Panc1 (cell line): Measurements from ENCODE around the gene CHCHD10. TPM values are rescaled to one million over a fixed set of nuclear protein-coding genes. Genes with fewer than 3 reads are reported as not detected.
A peak's percentile ranks its signal among the peaks of the same experiment; 100 is the strongest.

Experiments used
- ATAC-seq: fragments of 200-7000 bp; cut with Tn5 transposase; 2 replicates; pipeline ENCODE4 v1.9.1; 2020; ENCODE audit warnings: mild to moderate bottlenecking, moderate library complexity
- BruUV-seq: library from RNA; stranded (reverse); fragments of 400-500 nt; replicated peaks from 2 replicates; lab custom pipeline; 2021; lab: Mats Ljungman, UMichigan
- CTCF ChIA-PET: fragments of 300-600 bp; sonication (Branson Sonifier 250); formaldehyde crosslinking; loops from one replicate; lab custom pipeline; 2022; ENCODE audit warnings: antibody characterized with exemption; lab: Charles Lee
- POLR2A ChIA-PET: fragments of 300-600 bp; sonication (Branson Sonifier 250); formaldehyde crosslinking; loops from one replicate; lab custom pipeline; 2022; ENCODE audit warnings: antibody characterized with exemption; lab: Charles Lee
- DNase-seq: peaks from one replicate; pipeline ENCODE4 v3.0.0-alpha.2; 2010; ENCODE audit warnings: low read depth, low spot score
- H3K27ac ChIP-seq: 2 replicates; pipeline ENCODE4 v1.5.1; 2011; ENCODE audit warnings: mild to moderate bottlenecking, low read length, inconsistent platforms
- H3K27me3 ChIP-seq: fragments of 200-500 bp; sonication (Bioruptor generic); 2 replicates; pipeline ENCODE4 v1.6.0; 2014; ENCODE audit warnings: low read length, inconsistent platforms; ENCODE audit not compliant: control insufficient read depth, insufficient read depth
- H3K36me3 ChIP-seq: fragments of 200-500 bp; sonication (Bioruptor generic); 2 replicates; pipeline ENCODE4 v1.5.1; 2014; ENCODE audit warnings: inconsistent platforms, mild to moderate bottlenecking, low read length, moderate library complexity; ENCODE audit not compliant: control insufficient read depth, insufficient read depth
- H3K4me1 ChIP-seq: 2 replicates; pipeline ENCODE4 v1.5.1; 2011; ENCODE audit warnings: inconsistent platforms, mild to moderate bottlenecking, low read length, moderate library complexity; ENCODE audit not compliant: control insufficient read depth, insufficient read depth
- H3K4me3 ChIP-seq, 2 experiments: 2 replicates each; pipeline ENCODE4 v1.5.1; 2011 to 2012; ENCODE audit warnings: low read depth in 2 of 2, low read length in 2 of 2, mild to moderate bottlenecking in 2 of 2, inconsistent platforms in 1 of 2, moderate library complexity in 1 of 2
- H3K9me3 ChIP-seq: fragments of 200-500 bp; sonication (Bioruptor generic); 2 replicates; pipeline ENCODE4 v1.5.1; 2014; ENCODE audit warnings: low read depth, mild to moderate bottlenecking, inconsistent platforms, low read length, moderate library complexity; ENCODE audit not compliant: control insufficient read depth, insufficient read depth
- POLR2AphosphoS5 ChIP-seq: IDR thresholded peaks from 2 replicates; pipeline ENCODE4 v1.6.1; 2012; ENCODE audit warnings: mild to moderate bottlenecking, low read depth, low read length, moderate library complexity
- SIN3A ChIP-seq: IDR thresholded peaks from 2 replicates; pipeline ENCODE4 v1.6.1; 2012; ENCODE audit warnings: low read depth, mild to moderate bottlenecking, low read length, moderate library complexity, borderline replicate concordance; ENCODE audit not compliant: insufficient read depth
- TCF7L2 ChIP-seq: IDR thresholded peaks from 2 replicates; pipeline ENCODE4 v1.6.1; 2011; ENCODE audit warnings: mild to moderate bottlenecking, low read depth, low read length, inconsistent platforms
- in situ Hi-C: cut with HindIII; loops from 2 replicates; pipeline ENCODE4 v1.10.0; 2016; ENCODE audit warnings: low sequenced_read_pairs, low pct_unique_long_range_greater_than_20kb
- intact Hi-C: fragments of 100-400 bp; cut with micrococcal nuclease; formaldehyde crosslinking; loops from one replicate; pipeline ENCODE4 v1.10.0; 2022; ENCODE audit not compliant: unreplicated experiment
- total RNA-seq: library from RNA; stranded (reverse); gene quantifications from one replicate; pipeline ENCODE4 v1.2.1, GENCODE V29; 2021; ENCODE audit not compliant: unreplicated experiment
- TF ChIP-seq, protein P1 (sequence below), 2 experiments: IDR thresholded peaks; 2 replicates each; pipeline ENCODE4 v1.6.1; 2011 to 2012; ENCODE audit warnings: low read depth in 2 of 2, control low read depth in 1 of 2, low read length in 1 of 2, mild to moderate bottlenecking in 1 of 2, moderate library complexity in 1 of 2; ENCODE audit not compliant: insufficient read depth in 1 of 2
- TF ChIP-seq, protein P2 (sequence below): fragments of 450-650 bp; IDR thresholded peaks from 2 replicates; pipeline ENCODE4 v1.5.1; 2017; ENCODE audit warnings: mild to moderate bottlenecking

CHCHD10 gene
- total RNA-seq, 1 experiment from 2014 or later: 84.4 TPM

DNA sequence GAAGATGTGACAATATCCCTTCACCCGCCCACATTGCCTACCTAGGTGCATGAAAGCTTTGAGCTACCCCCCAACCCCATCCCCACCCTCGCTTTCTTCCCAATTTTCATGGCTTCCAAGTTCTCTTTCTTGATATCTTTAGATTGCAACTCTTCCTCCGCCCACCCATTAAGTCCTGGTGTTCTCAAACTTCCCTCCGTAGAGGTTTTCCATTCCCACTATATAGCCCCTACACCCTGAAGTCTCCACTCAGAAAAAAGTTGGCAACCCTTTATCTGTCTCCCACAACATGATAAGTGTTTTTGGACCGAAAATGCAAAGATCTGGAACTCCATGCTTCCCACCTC lies 17.4 kb downstream of the CHCHD10 start:
- H3K36me3 ChIP-seq: peaks cover 7% of the 10 kb centered on the region; the same call in 1 of the 2 replicates
- no peaks in the 10 kb centered on the region for H3K27me3 ChIP-seq
- peaks cover 6% of the 10 kb centered on the region for H3K4me1 ChIP-seq
- H3K4me3 ChIP-seq: peak overlapping the region; percentile 69 to 73
- H3K27ac ChIP-seq: peak overlapping the region; percentile 68
- ATAC-seq (no peak), DNase-seq (no peak)
- H3K9me3 ChIP-seq: no peaks in the 10 kb centered on the region
- POLR2A ChIA-PET: no interaction called here
- intact Hi-C loops (no loop called here), in situ Hi-C loops (no loop called here)
- no TSS peak for BruUV-seq
- CTCF ChIA-PET: no interaction called here
- TF ChIP-seq SIN3A (no peak), POLR2AphosphoS5 (no peak), TCF7L2 (no peak)
- TF ChIP-seq, protein P1, sequence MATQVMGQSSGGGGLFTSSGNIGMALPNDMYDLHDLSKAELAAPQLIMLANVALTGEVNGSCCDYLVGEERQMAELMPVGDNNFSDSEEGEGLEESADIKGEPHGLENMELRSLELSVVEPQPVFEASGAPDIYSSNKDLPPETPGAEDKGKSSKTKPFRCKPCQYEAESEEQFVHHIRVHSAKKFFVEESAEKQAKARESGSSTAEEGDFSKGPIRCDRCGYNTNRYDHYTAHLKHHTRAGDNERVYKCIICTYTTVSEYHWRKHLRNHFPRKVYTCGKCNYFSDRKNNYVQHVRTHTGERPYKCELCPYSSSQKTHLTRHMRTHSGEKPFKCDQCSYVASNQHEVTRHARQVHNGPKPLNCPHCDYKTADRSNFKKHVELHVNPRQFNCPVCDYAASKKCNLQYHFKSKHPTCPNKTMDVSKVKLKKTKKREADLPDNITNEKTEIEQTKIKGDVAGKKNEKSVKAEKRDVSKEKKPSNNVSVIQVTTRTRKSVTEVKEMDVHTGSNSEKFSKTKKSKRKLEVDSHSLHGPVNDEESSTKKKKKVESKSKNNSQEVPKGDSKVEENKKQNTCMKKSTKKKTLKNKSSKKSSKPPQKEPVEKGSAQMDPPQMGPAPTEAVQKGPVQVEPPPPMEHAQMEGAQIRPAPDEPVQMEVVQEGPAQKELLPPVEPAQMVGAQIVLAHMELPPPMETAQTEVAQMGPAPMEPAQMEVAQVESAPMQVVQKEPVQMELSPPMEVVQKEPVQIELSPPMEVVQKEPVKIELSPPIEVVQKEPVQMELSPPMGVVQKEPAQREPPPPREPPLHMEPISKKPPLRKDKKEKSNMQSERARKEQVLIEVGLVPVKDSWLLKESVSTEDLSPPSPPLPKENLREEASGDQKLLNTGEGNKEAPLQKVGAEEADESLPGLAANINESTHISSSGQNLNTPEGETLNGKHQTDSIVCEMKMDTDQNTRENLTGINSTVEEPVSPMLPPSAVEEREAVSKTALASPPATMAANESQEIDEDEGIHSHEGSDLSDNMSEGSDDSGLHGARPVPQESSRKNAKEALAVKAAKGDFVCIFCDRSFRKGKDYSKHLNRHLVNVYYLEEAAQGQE (IDR thresholded peaks at IDR 0.05; ENCODE audit: insufficient read depth in 1 of 2, low read depth in 2 of 2, low read length in 1 of 2): no peak
- TF ChIP-seq, protein P2, sequence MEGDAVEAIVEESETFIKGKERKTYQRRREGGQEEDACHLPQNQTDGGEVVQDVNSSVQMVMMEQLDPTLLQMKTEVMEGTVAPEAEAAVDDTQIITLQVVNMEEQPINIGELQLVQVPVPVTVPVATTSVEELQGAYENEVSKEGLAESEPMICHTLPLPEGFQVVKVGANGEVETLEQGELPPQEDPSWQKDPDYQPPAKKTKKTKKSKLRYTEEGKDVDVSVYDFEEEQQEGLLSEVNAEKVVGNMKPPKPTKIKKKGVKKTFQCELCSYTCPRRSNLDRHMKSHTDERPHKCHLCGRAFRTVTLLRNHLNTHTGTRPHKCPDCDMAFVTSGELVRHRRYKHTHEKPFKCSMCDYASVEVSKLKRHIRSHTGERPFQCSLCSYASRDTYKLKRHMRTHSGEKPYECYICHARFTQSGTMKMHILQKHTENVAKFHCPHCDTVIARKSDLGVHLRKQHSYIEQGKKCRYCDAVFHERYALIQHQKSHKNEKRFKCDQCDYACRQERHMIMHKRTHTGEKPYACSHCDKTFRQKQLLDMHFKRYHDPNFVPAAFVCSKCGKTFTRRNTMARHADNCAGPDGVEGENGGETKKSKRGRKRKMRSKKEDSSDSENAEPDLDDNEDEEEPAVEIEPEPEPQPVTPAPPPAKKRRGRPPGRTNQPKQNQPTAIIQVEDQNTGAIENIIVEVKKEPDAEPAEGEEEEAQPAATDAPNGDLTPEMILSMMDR: no peak

DNA sequence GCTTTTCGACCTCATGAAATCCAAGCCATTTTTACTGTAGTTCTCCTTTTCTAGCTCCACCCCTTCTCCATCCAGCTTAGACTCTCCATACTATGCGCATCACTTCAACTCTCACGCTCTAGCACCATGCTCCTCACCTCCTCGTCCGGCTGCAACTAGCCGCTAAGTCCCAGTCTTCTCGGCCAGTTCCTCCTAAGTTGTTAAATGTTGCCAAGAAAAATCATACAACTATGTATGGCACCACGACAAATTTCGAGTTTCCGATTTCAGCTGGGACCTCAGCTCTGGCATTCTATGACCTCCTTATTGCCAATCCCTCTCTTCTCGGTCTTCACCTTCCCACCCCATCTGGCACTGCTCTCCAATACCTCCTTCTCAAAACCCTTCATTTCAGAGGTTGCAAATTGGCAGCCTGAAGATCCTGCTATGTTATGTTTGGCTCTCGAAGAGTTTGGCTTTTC lies 17.9 kb downstream of the CHCHD10 start:
- Histone ChIP-seq H3K27ac (no peak overlapping the region), H3K4me3 (peak overlapping the region; percentile 69 to 73), H3K9me3 (no peaks in the 10 kb centered on the region), H3K36me3 (peaks cover 7% of the 10 kb centered on the region; the same call in 1 of the 2 replicates), H3K4me1 (peaks cover 6% of the 10 kb centered on the region), H3K27me3 (no peaks in the 10 kb centered on the region)
- ChIA-PET CTCF (no interaction called here), POLR2A (interaction anchor here (0.6 kb wide), 1 partner anchor 31 kb away, joined by 4 read pairs; no protein-coding TSS in a partner anchor)
- TF ChIP-seq TCF7L2 (no peak), SIN3A (no peak), POLR2AphosphoS5 (no peak)
- TF ChIP-seq, protein P1 (IDR thresholded peaks at IDR 0.05; ENCODE audit: insufficient read depth in 1 of 2, low read depth in 2 of 2, low read length in 1 of 2): no peak
- TF ChIP-seq, protein P2: no peak
- DNase-seq (no peak), ATAC-seq (no peak)
- in situ Hi-C loops: no loop called here
- intact Hi-C loops: no loop called here
- BruUV-seq: TSS peak; percentile 94
